Measurements from ENCODE around the gene MBL2. TPM values are rescaled to one million over a fixed set of nuclear protein-coding genes. Genes with fewer than 3 reads are reported as not detected.

The MBL2 gene
- total RNA-seq, 1 experiment from 2014 or later, result not detected

DNA sequence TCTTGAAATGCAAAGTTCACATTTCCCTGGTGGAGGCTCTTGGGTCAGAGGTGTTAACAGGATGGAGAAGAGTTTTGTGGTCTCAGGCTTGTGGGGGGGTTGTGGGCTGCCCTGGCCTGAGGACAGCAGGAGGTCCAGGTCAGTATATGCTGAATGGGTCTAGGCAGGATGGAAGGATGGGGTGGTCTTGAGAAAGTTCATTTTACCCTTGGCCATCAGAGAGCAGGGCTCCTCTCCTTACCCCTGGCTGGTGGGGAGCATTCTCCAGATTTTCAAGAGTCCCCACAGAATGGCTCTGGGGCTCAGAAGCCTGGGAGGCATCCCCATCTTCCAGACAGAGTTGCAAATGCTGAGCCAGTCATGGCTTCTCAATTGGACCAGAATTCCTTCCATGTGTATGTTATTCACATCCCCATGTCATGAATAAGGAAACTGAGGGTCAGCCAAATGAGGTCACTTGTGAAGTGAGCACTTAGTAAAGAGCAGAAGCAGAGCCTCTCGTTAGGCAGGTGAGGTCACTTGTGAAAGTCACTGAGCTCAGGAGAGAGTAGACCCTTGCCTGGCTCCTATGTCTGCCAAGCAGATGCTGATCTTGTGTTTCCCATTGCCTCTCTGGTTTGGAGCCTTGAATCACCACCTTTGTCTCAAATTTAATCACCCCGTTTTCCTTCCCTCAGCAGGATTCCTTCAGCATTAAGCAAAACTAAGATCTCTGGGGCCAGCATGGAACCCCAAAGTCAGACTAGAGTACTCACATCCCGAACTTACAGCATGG, 33.0 kb downstream of the MBL2 start:
- intact Hi-C loops (cut with micrococcal nuclease), result loop anchor here (5.0 kb wide), 1 partner anchor 143 kb away; no protein-coding TSS in a partner anchor
- BruUV-seq (replicated peaks), result no TSS peak
- H3K4me1 ChIP-seq (ENCODE audit: insufficient read depth, low read length), result no peaks in the 10 kb centered on the region

DNA sequence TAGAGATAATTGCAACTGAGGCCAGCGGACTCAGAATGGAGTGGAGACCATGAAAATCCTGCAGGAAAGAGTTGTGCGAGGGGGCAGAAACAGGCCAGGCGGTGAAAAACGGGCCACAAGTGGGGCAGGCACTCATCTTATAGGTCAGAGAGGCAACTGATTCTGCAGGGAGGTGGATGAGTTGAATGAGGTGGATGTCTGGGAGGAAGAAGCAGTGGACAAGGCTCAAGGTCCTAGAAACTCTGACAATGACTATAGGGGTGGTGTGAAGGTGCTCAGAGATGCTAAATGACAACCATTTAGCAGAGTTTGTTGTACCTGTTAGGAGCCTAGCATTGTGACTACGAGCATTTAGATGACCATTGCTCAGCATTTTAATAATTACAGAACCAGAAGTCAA, 33.6 kb downstream of the MBL2 start:
- no peaks in the 10 kb centered on the region for H3K36me3 ChIP-seq (ENCODE audit: low read depth, low read length)
- H3K9me3 ChIP-seq (ENCODE audit: low read length), result no peaks in the 10 kb centered on the region
- intact Hi-C loops (cut with micrococcal nuclease), result no loop called here
- H4K20me1 ChIP-seq (ENCODE audit: low read length), result no peaks in the 10 kb centered on the region
- ChIA-PET CTCF (no interaction called here), POLR2A (ENCODE audit: unreplicated experiment) (no interaction called here)
- no peak overlapping the region for H3K9ac ChIP-seq (ENCODE audit: low read length)
- ATAC-seq, result no peak
- TF ChIP-seq EZH2 (IDR thresholded peaks at IDR 0.05; ENCODE audit: low read length, unreplicated experiment), result no peak
- TF ChIP-seq, protein P1, sequence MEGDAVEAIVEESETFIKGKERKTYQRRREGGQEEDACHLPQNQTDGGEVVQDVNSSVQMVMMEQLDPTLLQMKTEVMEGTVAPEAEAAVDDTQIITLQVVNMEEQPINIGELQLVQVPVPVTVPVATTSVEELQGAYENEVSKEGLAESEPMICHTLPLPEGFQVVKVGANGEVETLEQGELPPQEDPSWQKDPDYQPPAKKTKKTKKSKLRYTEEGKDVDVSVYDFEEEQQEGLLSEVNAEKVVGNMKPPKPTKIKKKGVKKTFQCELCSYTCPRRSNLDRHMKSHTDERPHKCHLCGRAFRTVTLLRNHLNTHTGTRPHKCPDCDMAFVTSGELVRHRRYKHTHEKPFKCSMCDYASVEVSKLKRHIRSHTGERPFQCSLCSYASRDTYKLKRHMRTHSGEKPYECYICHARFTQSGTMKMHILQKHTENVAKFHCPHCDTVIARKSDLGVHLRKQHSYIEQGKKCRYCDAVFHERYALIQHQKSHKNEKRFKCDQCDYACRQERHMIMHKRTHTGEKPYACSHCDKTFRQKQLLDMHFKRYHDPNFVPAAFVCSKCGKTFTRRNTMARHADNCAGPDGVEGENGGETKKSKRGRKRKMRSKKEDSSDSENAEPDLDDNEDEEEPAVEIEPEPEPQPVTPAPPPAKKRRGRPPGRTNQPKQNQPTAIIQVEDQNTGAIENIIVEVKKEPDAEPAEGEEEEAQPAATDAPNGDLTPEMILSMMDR (conservative IDR thresholded peaks at IDR 0.05; ENCODE audit: low read depth, low read length), result no peak
- no peak for TF ChIP-seq EZH2phosphoT487 (IDR thresholded peaks at IDR 0.05; ENCODE audit: borderline replicate concordance, low read length)
- H3K9me2 ChIP-seq (replicated peaks; ENCODE audit: low read length), result no peaks in the 10 kb centered on the region
- no peaks in the 10 kb centered on the region for H3F3A ChIP-seq (ENCODE audit: low read length, unreplicated experiment)
- H2AFZ ChIP-seq (ENCODE audit: low read length), result no peak overlapping the region
- no peak for DNase-seq
- no peak overlapping the region for H3K27ac ChIP-seq (ENCODE audit: low read length)
- no peaks in the 10 kb centered on the region for H3K27me3 ChIP-seq (ENCODE audit: low read length)
- no TSS peak for BruUV-seq (replicated peaks)
- H3K4me3 ChIP-seq (ENCODE audit: low read length), result no peak overlapping the region
- no peaks in the 10 kb centered on the region for H3K4me1 ChIP-seq (ENCODE audit: insufficient read depth, low read length)
- H3K4me2 ChIP-seq (ENCODE audit: low read length), result no peak overlapping the region
- no peaks in the 10 kb centered on the region for H3K79me2 ChIP-seq (ENCODE audit: low read length)

More for the DNA sequence above, 33.0 kb downstream of the MBL2 start:
- no peak overlapping the region for H3K9ac ChIP-seq (ENCODE audit: low read length)
- no peaks in the 10 kb centered on the region for H3K9me3 ChIP-seq (ENCODE audit: low read length)
- DNase-seq, result no peak
- TF ChIP-seq EZH2 (IDR thresholded peaks at IDR 0.05; ENCODE audit: low read length, unreplicated experiment), result no peak
- TF ChIP-seq, protein P1 (conservative IDR thresholded peaks at IDR 0.05; ENCODE audit: low read depth, low read length), result no peak
- no peak for TF ChIP-seq EZH2phosphoT487 (IDR thresholded peaks at IDR 0.05; ENCODE audit: borderline replicate concordance, low read length)
- POLR2A ChIA-PET (ENCODE audit: unreplicated experiment), result no interaction called here
- H3K27ac ChIP-seq (ENCODE audit: low read length), result no peak overlapping the region
- no peaks in the 10 kb centered on the region for H3K9me2 ChIP-seq (replicated peaks; ENCODE audit: low read length)
- no peak for ATAC-seq
- no peaks in the 10 kb centered on the region for H3K27me3 ChIP-seq (ENCODE audit: low read length)
- H3K36me3 ChIP-seq (ENCODE audit: low read depth, low read length), result no peaks in the 10 kb centered on the region
- CTCF ChIA-PET, result interaction anchor here (0.9 to 2.4 kb wide), 2 partner anchors 41 to 78 kb away, joined by 5 to 26 read pairs; no protein-coding TSS in a partner anchor
- no peak overlapping the region for H2AFZ ChIP-seq (ENCODE audit: low read length)
- no peak overlapping the region for H3K4me2 ChIP-seq (ENCODE audit: low read length)
- no peaks in the 10 kb centered on the region for H3F3A ChIP-seq (ENCODE audit: low read length, unreplicated experiment)
- H3K4me3 ChIP-seq (ENCODE audit: low read length), result no peak overlapping the region
- no peaks in the 10 kb centered on the region for H4K20me1 ChIP-seq (ENCODE audit: low read length)
- no peaks in the 10 kb centered on the region for H3K79me2 ChIP-seq (ENCODE audit: low read length)

All from PC-3 (cell line).